Coronary artery (tissue), 2 donors: ENCODE measurements around the gene SPINK2.

Source experiments
- DNase-seq: peaks from one replicate; pipeline ENCODE4 v3.0.0-alpha.2; 2017; ENCODE audit warnings: low spot score
- H3K27ac ChIP-seq, 2 donors: fragments of 200-600 bp; sonication (generic); one replicate each; pipeline ENCODE4 v1.5.1; 2016 to 2019
- H3K4me3 ChIP-seq: fragments of 200-600 bp; sonication (generic); 2 replicates; pipeline ENCODE4 v1.5.1; 2016; ENCODE audit warnings: mild to moderate bottlenecking, moderate library complexity
- TF ChIP-seq, protein P1 (sequence below): fragments of 200-600 bp; sonication (generic); IDR thresholded peaks from one replicate; pipeline ENCODE4 v1.5.1; 2019; ENCODE audit warnings: antibody characterized with exemption

Gene SPINK2

DNA sequence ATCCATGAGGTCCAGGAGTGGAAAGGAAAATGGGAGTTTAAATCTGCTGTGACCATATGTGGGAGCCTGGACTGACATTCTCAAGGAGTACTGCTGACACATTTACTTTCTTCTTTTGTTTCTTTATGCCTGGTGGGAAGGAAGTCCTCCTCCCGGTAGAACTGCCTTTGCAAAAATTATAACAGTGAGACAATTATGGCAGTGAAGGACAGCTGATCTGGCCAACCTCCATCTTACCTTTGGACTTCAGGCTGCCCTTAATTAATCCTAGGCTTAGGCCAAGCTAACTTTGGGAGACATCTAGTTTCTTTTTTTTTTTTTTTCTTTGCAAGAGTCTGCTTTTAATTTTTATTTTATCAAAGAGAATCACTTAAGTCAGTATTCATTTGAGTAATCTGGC, 61.3 kb downstream of the SPINK2 start:
- H3K4me3 ChIP-seq = no peak overlapping the region
- no peak overlapping the region for H3K27ac ChIP-seq
- TF ChIP-seq, protein P1, sequence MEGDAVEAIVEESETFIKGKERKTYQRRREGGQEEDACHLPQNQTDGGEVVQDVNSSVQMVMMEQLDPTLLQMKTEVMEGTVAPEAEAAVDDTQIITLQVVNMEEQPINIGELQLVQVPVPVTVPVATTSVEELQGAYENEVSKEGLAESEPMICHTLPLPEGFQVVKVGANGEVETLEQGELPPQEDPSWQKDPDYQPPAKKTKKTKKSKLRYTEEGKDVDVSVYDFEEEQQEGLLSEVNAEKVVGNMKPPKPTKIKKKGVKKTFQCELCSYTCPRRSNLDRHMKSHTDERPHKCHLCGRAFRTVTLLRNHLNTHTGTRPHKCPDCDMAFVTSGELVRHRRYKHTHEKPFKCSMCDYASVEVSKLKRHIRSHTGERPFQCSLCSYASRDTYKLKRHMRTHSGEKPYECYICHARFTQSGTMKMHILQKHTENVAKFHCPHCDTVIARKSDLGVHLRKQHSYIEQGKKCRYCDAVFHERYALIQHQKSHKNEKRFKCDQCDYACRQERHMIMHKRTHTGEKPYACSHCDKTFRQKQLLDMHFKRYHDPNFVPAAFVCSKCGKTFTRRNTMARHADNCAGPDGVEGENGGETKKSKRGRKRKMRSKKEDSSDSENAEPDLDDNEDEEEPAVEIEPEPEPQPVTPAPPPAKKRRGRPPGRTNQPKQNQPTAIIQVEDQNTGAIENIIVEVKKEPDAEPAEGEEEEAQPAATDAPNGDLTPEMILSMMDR = no peak
- no peak for DNase-seq
